IMR-90 (cell line): ENCODE results near the gene SLIT3. TPM values are rescaled to one million over a fixed set of nuclear protein-coding genes. Genes with fewer than 3 reads are reported as not detected.

Source experiments
- ATAC-seq: fragments of 200-7000 bp; cut with Tn5 transposase; 2 replicates; pipeline ENCODE4 v1.9.1; 2020; ENCODE audit warnings: low read depth, mild to moderate bottlenecking, moderate library complexity
- BruUV-seq: library from RNA; stranded (reverse); fragments of 400-500 nt; replicated peaks from 2 replicates; lab custom pipeline; 2021; lab: Mats Ljungman, UMichigan
- CTCF ChIA-PET: fragments of 300-600 bp; formaldehyde crosslinking; extraction: SDS; loops from one replicate; lab custom pipeline; 2021; ENCODE audit warnings: antibody characterized with exemption; lab: Yijun Ruan, JAX
- POLR2A ChIA-PET: fragments of 300-600 bp; sonication (Branson Sonifier 250); formaldehyde crosslinking; loops from one replicate; lab custom pipeline; 2022; ENCODE audit warnings: antibody characterized with exemption; ENCODE audit not compliant: unreplicated experiment; lab: Charles Lee
- DNase-seq: peaks from one replicate; pipeline ENCODE4 v3.0.0; 2013
- H2AFZ ChIP-seq: replicated peaks from 2 replicates; pipeline ENCODE3; 2013; ENCODE audit warnings: low read length, mild to moderate bottlenecking; ENCODE audit not compliant: poor library complexity
- H2AK5ac ChIP-seq: 2 replicates; pipeline ENCODE4 v1.6.1; 2013; ENCODE audit warnings: low read depth, low read length, inconsistent platforms
- H2AK9ac ChIP-seq: replicated peaks from 2 replicates; pipeline ENCODE3; 2013; ENCODE audit warnings: mild to moderate bottlenecking, low read depth, low read length, moderate library complexity; ENCODE audit not compliant: poor library complexity
- H2BK120ac ChIP-seq: 2 replicates; pipeline ENCODE4 v1.6.1; 2013; ENCODE audit warnings: low read depth, low read length, inconsistent platforms
- H2BK15ac ChIP-seq: 3 replicates; pipeline ENCODE4 v1.6.1; 2013; ENCODE audit warnings: low read depth, low read length, inconsistent platforms
- H2BK20ac ChIP-seq: 2 replicates; pipeline ENCODE4 v1.6.1; 2013; ENCODE audit warnings: low read depth, mild to moderate bottlenecking, inconsistent platforms, low read length, moderate library complexity
- H2BK5ac ChIP-seq: 2 replicates; pipeline ENCODE4 v1.6.1; 2013; ENCODE audit warnings: mild to moderate bottlenecking, low read depth, low read length, inconsistent platforms; ENCODE audit not compliant: poor library complexity, severe bottlenecking
- H3K14ac ChIP-seq: replicated peaks from 2 replicates; pipeline ENCODE4 v1.6.1; 2013; ENCODE audit warnings: low read depth, low read length, inconsistent platforms
- H3K18ac ChIP-seq: 2 replicates; pipeline ENCODE4 v1.6.1; 2013; ENCODE audit warnings: low read depth, low read length, control low read depth
- H3K23ac ChIP-seq: 2 replicates; pipeline ENCODE4 v1.6.1; 2013; ENCODE audit warnings: low read depth, low read length, inconsistent platforms
- H3K27ac ChIP-seq: 2 replicates; pipeline ENCODE4 v1.5.1; 2013; ENCODE audit warnings: mild to moderate bottlenecking, control low read depth, low read length; ENCODE audit not compliant: insufficient read depth
- H3K27me3 ChIP-seq: 2 replicates; pipeline ENCODE4 v1.6.1; 2013; ENCODE audit warnings: low read length; ENCODE audit not compliant: control insufficient read depth, insufficient read depth
- H3K36me3 ChIP-seq: 2 replicates; pipeline ENCODE4 v1.6.1; 2013; ENCODE audit warnings: low read length, mixed read lengths; ENCODE audit not compliant: control insufficient read depth, insufficient read depth
- H3K4ac ChIP-seq: 2 replicates; pipeline ENCODE4 v1.6.1; 2013; ENCODE audit warnings: low read depth, low read length, inconsistent platforms
- H3K4me1 ChIP-seq: 2 replicates; pipeline ENCODE4 v1.6.1; 2013; ENCODE audit warnings: low read length, mixed read lengths; ENCODE audit not compliant: control insufficient read depth, insufficient read depth
- H3K4me2 ChIP-seq: 2 replicates; pipeline ENCODE4 v1.6.1; 2013; ENCODE audit warnings: low read depth, mild to moderate bottlenecking, control low read depth, low read length, moderate library complexity
- H3K4me3 ChIP-seq: 2 replicates; pipeline ENCODE4 v1.5.1; 2013; ENCODE audit warnings: low read depth, mild to moderate bottlenecking, control low read depth, low read length, moderate library complexity; ENCODE audit not compliant: insufficient read depth
- H3K56ac ChIP-seq: 2 replicates; pipeline ENCODE4 v1.6.1; 2013; ENCODE audit warnings: low read length, inconsistent platforms; ENCODE audit not compliant: insufficient read depth; ENCODE audit errors: extremely low read depth
- H3K79me1 ChIP-seq, 2 experiments: 2 replicates each; pipeline ENCODE4 v1.6.1; 2013; ENCODE audit warnings: low read length in 2 of 2, inconsistent platforms in 1 of 2, low read depth in 1 of 2
- H3K9ac ChIP-seq: 2 replicates; pipeline ENCODE4 v1.6.1; 2013; ENCODE audit warnings: low read depth, low read length, control low read depth
- H3K9me1 ChIP-seq: 2 replicates; pipeline ENCODE4 v1.6.1; 2013; ENCODE audit warnings: low read length, inconsistent platforms; ENCODE audit not compliant: insufficient read depth
- H3K9me3 ChIP-seq: 2 replicates; pipeline ENCODE4 v1.6.1; 2013; ENCODE audit warnings: low read length; ENCODE audit not compliant: control insufficient read depth, insufficient read depth
- H4K20me1 ChIP-seq: 2 replicates; pipeline ENCODE4 v1.6.1; 2013; ENCODE audit warnings: low read length, inconsistent platforms; ENCODE audit not compliant: insufficient read depth
- H4K5ac ChIP-seq: 2 replicates; pipeline ENCODE4 v1.6.1; 2013; ENCODE audit warnings: mild to moderate bottlenecking, low read depth, low read length, control low read depth
- H4K8ac ChIP-seq, 2 experiments: 2 replicates each; pipeline ENCODE4 v1.6.1; 2013; ENCODE audit warnings: low read depth in 2 of 2, low read length in 2 of 2, control low read depth in 1 of 2, inconsistent platforms in 1 of 2
- H4K91ac ChIP-seq: 2 replicates; pipeline ENCODE4 v1.6.1; 2013; ENCODE audit warnings: low read depth, low read length, inconsistent platforms; ENCODE audit not compliant: insufficient read depth
- BHLHE40 ChIP-seq: fragments of 150-350 bp; IDR thresholded peaks from 2 replicates; pipeline ENCODE4 v1.6.1; 2016; ENCODE audit warnings: mild to moderate bottlenecking, low read depth, low read length
- CEBPB ChIP-seq: IDR thresholded peaks from 2 replicates; pipeline ENCODE4 v1.6.1; 2012; ENCODE audit warnings: low read depth, low read length, improper control_type of control experiment
- CHD1 ChIP-seq: IDR thresholded peaks from 2 replicates; pipeline ENCODE4 v1.6.1; 2012; ENCODE audit warnings: low read depth, low read length, improper control_type of control experiment
- CTCF ChIP-seq: conservative IDR thresholded peaks from 2 replicates; pipeline ENCODE4 v1.5.1; 2012; ENCODE audit warnings: mild to moderate bottlenecking, low read depth, low read length, improper control_type of control experiment
- ELK1 ChIP-seq: fragments of 150-350 bp; IDR thresholded peaks from 2 replicates; pipeline ENCODE4 v1.6.1; 2016; ENCODE audit warnings: low read depth, mild to moderate bottlenecking, low read length, moderate library complexity, borderline replicate concordance
- FOS ChIP-seq: fragments of 150-350 bp; IDR thresholded peaks from 2 replicates; pipeline ENCODE4 v1.6.1; 2016; ENCODE audit warnings: low read depth, low read length
- MAFK ChIP-seq: IDR thresholded peaks from 2 replicates; pipeline ENCODE4 v1.6.1; 2012; ENCODE audit warnings: low read depth, low read length, improper control_type of control experiment
- MAZ ChIP-seq: IDR thresholded peaks from 2 replicates; pipeline ENCODE4 v1.6.1; 2012; ENCODE audit warnings: low read depth, mild to moderate bottlenecking, low read length, improper control_type of control experiment, moderate library complexity, borderline replicate concordance
- MXI1 ChIP-seq: IDR thresholded peaks from 2 replicates; pipeline ENCODE4 v1.6.1; 2012; ENCODE audit warnings: low read depth, mild to moderate bottlenecking, low read length, moderate library complexity, borderline replicate concordance
- NFE2L2 ChIP-seq: fragments of 150-350 bp; IDR thresholded peaks from 2 replicates; pipeline ENCODE4 v1.6.1; 2016; ENCODE audit warnings: low read depth, mild to moderate bottlenecking, low read length
- POLR2A ChIP-seq: IDR thresholded peaks from 2 replicates; pipeline ENCODE4 v1.6.1; 2012; ENCODE audit warnings: mild to moderate bottlenecking, low read depth, low read length
- RAD21 ChIP-seq: IDR thresholded peaks from 2 replicates; pipeline ENCODE4 v1.6.1; 2012; ENCODE audit warnings: low read length, improper control_type of control experiment
- RCOR1 ChIP-seq: IDR thresholded peaks from 2 replicates; pipeline ENCODE4 v1.6.1; 2012; ENCODE audit warnings: mild to moderate bottlenecking, low read length, improper control_type of control experiment; ENCODE audit not compliant: insufficient replicate concordance
- RFX5 ChIP-seq: IDR thresholded peaks from 2 replicates; pipeline ENCODE4 v1.8.0; 2012; ENCODE audit warnings: low read depth, mild to moderate bottlenecking, low read length, moderate library complexity
- SMC3 ChIP-seq: fragments of 150-350 bp; IDR thresholded peaks from 2 replicates; pipeline ENCODE4 v1.6.1; 2016; ENCODE audit warnings: low read depth, mild to moderate bottlenecking, antibody characterized with exemption, low read length, moderate library complexity
- WGBS, 2 experiments: methylation state at CpG; one replicate each; pipeline versions ENCODE4 v1.1.5 to v1.1.7; 2013; ENCODE audit warnings: missing lambda C conversion rate in 2 of 2; ENCODE audit not compliant: insufficient read length in 1 of 2; ENCODE audit errors: extremely low coverage in 2 of 2; 5-methylcytosine and 5-hydroxymethylcytosine counted together
- dilution Hi-C: fragments of 300-500 bp; cut with HindIII; formaldehyde crosslinking; loops from one replicate; pipeline ENCODE4 v1.14.3; 2018; ENCODE audit warnings: low sequenced_read_pairs; ENCODE audit not compliant: unreplicated experiment
- in situ Hi-C: fragments of 300-500 bp; cut with MboI; formaldehyde crosslinking; loops from 3 replicates; pipeline ENCODE4 v1.14.3; 2019; ENCODE audit warnings: low sequenced_read_pairs, inconsistent platforms, mixed read lengths
- intact Hi-C: fragments of 100-400 bp; cut with micrococcal nuclease; formaldehyde crosslinking; loops from 2 replicates; pipeline ENCODE4 v1.10.0; 2022
- polyA plus RNA-seq, 3 experiments: library from polyadenylated mRNA; depleted of rRNA; stranded (reverse); fragments of >200 nt; gene quantifications; 2 replicates each; pipeline ENCODE4 v1.2.3, GENCODE V29; 2012; ENCODE audit warnings: low replicate concordance in 1 of 3
- total RNA-seq: library from RNA; depleted of rRNA; stranded (reverse); fragments of >200 nt; gene quantifications from 2 replicates; pipeline ENCODE4 v1.2.3, GENCODE V29; 2012
- TF ChIP-seq, protein P1 (sequence below): fragments of 150-350 bp; IDR thresholded peaks from 2 replicates; pipeline ENCODE4 v1.6.1; 2017; ENCODE audit warnings: mild to moderate bottlenecking, antibody characterized with exemption, low read length, low read depth

Gene SLIT3
- total and polyA plus RNA-seq, 2 of the 4 experiments (the other 2 are of a cell fraction), result 0.18 to 0.50 TPM

- BruUV-seq, result no TSS peak
Measured at GRCh38 chr5:168649306-168649705, 651.6 kb downstream of the SLIT3 start.

More at GRCh38 chr5:168649306-168649705, 651.6 kb downstream of the SLIT3 start:
- TF ChIP-seq CTCF, result no peak
- TF ChIP-seq NFE2L2, result no peak
- TF ChIP-seq FOS, result no peak
- no peak for TF ChIP-seq MAFK
- TF ChIP-seq CHD1, result no peak
- no peak for TF ChIP-seq MAZ
- no peak for TF ChIP-seq MXI1
- TF ChIP-seq SMC3, result no peak
- TF ChIP-seq ELK1, result no peak
- TF ChIP-seq RCOR1, result no peak
- TF ChIP-seq POLR2A, result no peak
- TF ChIP-seq RAD21, result no peak
- TF ChIP-seq BHLHE40, result no peak
- TF ChIP-seq RFX5, result no peak
- TF ChIP-seq CEBPB, result no peak
- TF ChIP-seq, protein P1, sequence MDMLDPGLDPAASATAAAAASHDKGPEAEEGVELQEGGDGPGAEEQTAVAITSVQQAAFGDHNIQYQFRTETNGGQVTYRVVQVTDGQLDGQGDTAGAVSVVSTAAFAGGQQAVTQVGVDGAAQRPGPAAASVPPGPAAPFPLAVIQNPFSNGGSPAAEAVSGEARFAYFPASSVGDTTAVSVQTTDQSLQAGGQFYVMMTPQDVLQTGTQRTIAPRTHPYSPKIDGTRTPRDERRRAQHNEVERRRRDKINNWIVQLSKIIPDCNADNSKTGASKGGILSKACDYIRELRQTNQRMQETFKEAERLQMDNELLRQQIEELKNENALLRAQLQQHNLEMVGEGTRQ, result no peak
- ChIA-PET POLR2A (no interaction called here), CTCF (no interaction called here)
- no peak overlapping the region for H4K91ac ChIP-seq
- no peaks in the 10 kb centered on the region for H3K4me1 ChIP-seq
- H3K23ac ChIP-seq, result no peak overlapping the region
- H2AK5ac ChIP-seq, result no peak overlapping the region
- H3K56ac ChIP-seq, result no peak overlapping the region
- no CpG with 5 or more reads among the region's 2 CpGs for WGBS, 2 experiments
- no peak overlapping the region for H2BK120ac ChIP-seq
- H3K4me3 ChIP-seq, result no peak overlapping the region
- no peak overlapping the region for H3K4ac ChIP-seq
- intact Hi-C loops, result no loop called here
- no peak overlapping the region for H2AK9ac ChIP-seq
- H3K18ac ChIP-seq, result no peak overlapping the region
- no peaks in the 10 kb centered on the region for H4K20me1 ChIP-seq
- DNase-seq (no peak), ATAC-seq (no peak)
- H4K8ac ChIP-seq, result no peak overlapping the region
- in situ Hi-C loops, result no loop called here
- H3K14ac ChIP-seq, result no peak overlapping the region
- no peaks in the 10 kb centered on the region for H3K9me3 ChIP-seq
- no peak overlapping the region for H3K9ac ChIP-seq
- no peak overlapping the region for H2BK15ac ChIP-seq
- no peaks in the 10 kb centered on the region for H3K9me1 ChIP-seq
- H3K27me3 ChIP-seq, result no peaks in the 10 kb centered on the region
- H3K79me1 ChIP-seq, result no peaks in the 10 kb centered on the region
- no peaks in the 10 kb centered on the region for H3K36me3 ChIP-seq
- H3K4me2 ChIP-seq, result no peak overlapping the region
- no peak overlapping the region for H2BK20ac ChIP-seq
- H4K5ac ChIP-seq, result no peak overlapping the region
- dilution Hi-C loops, result no loop called here
- H2AFZ ChIP-seq, result no peak overlapping the region
- H2BK5ac ChIP-seq, result no peak overlapping the region
- no peak overlapping the region for H3K27ac ChIP-seq
